Hepatocyte (in vitro differentiated cells): ENCODE measurements around the gene TMEM151A. TPM values are rescaled to one million over a fixed set of nuclear protein-coding genes. Genes with fewer than 3 reads are reported as not detected.

Experiments
- DNase-seq: peaks from one replicate; pipeline ENCODE4 v3.0.0-alpha.2; 2016; ENCODE audit warnings: low spot score
- H2AFZ ChIP-seq: fragments of 200-600 bp; sonication (generic); 2 replicates; pipeline ENCODE4 v1.6.0; 2016; ENCODE audit warnings: antibody characterized with exemption, mild to moderate bottlenecking
- H3K27ac ChIP-seq: fragments of 200-600 bp; sonication (generic); 2 replicates; pipeline ENCODE4 v1.5.1; 2016; ENCODE audit warnings: mild to moderate bottlenecking
- H3K27me3 ChIP-seq: fragments of 200-600 bp; sonication (generic); 2 replicates; pipeline ENCODE4 v1.6.1; 2016
- H3K36me3 ChIP-seq: fragments of 200-600 bp; sonication (generic); replicated peaks from 2 replicates; pipeline ENCODE4 v1.5.1; 2016; ENCODE audit warnings: low read depth; ENCODE audit not compliant: insufficient read depth
- H3K4me1 ChIP-seq: fragments of 200-600 bp; sonication (generic); 2 replicates; pipeline ENCODE4 v1.5.1; 2016; ENCODE audit warnings: mild to moderate bottlenecking, moderate library complexity; ENCODE audit not compliant: insufficient read depth
- H3K4me2 ChIP-seq: fragments of 200-600 bp; sonication (generic); 2 replicates; pipeline ENCODE4 v1.6.0; 2016
- H3K4me3 ChIP-seq: fragments of 200-600 bp; sonication (generic); 2 replicates; pipeline ENCODE4 v1.5.1; 2016; ENCODE audit warnings: mild to moderate bottlenecking
- H3K79me2 ChIP-seq: fragments of 200-600 bp; sonication (generic); 2 replicates; pipeline ENCODE4 v1.6.0; 2017; ENCODE audit warnings: mild to moderate bottlenecking
- H3K9me2 ChIP-seq: fragments of 200-600 bp; sonication (generic); replicated peaks from 2 replicates; pipeline ENCODE4 v1.6.0; 2017; ENCODE audit warnings: mild to moderate bottlenecking; ENCODE audit not compliant: insufficient read depth
- H3K9me3 ChIP-seq: fragments of 200-600 bp; sonication (generic); 2 replicates; pipeline ENCODE4 v1.5.1; 2016; ENCODE audit warnings: low read depth, mild to moderate bottlenecking
- H4K20me1 ChIP-seq: fragments of 200-600 bp; sonication (generic); 2 replicates; pipeline ENCODE4 v1.6.0; 2016; ENCODE audit warnings: mild to moderate bottlenecking; ENCODE audit not compliant: insufficient read depth, poor library complexity, severe bottlenecking
- EZH2 ChIP-seq: fragments of 200-600 bp; sonication (generic); IDR thresholded peaks from 2 replicates; pipeline ENCODE4 v1.6.1; 2016; ENCODE audit warnings: antibody characterized with exemption, mild to moderate bottlenecking, borderline replicate concordance
- EZH2phosphoT487 ChIP-seq: fragments of 200-600 bp; sonication (generic); IDR thresholded peaks from one replicate; pipeline ENCODE4 v1.6.1; 2018; ENCODE audit warnings: antibody characterized with exemption, mild to moderate bottlenecking, low read depth, moderate library complexity; ENCODE audit not compliant: unreplicated experiment, severe bottlenecking
- WGBS: methylation state at CpG from one replicate; pipeline ENCODE4 v1.1.6; 2016; ENCODE audit warnings: low lambda C conversion rate; ENCODE audit errors: missing lambda C conversion rate; 5-methylcytosine and 5-hydroxymethylcytosine counted together
- polyA plus RNA-seq: library from polyadenylated mRNA; unstranded; fragments of >200 nt; fragmentation: Nextera tagmentation; extraction: Ambion mirVana; gene quantifications from 2 replicates; pipeline ENCODE4 v1.2.1, GENCODE V29; 2016
- total RNA-seq: library from RNA; depleted of rRNA; stranded (reverse); fragments of >200 nt; gene quantifications from 2 replicates; pipeline ENCODE4 v1.2.3, GENCODE V29; 2014
- TF ChIP-seq, protein P1 (sequence below): fragments of 200-600 bp; sonication (generic); IDR thresholded peaks from 2 replicates; pipeline ENCODE4 v1.5.1; 2016; ENCODE audit warnings: antibody characterized with exemption, mild to moderate bottlenecking; ENCODE audit not compliant: poor library complexity

Gene TMEM151A
- 20.6 and 21.4 TPM in 2 replicates for total RNA-seq
- polyA plus RNA-seq: 36.4 and 48.6 TPM in 2 replicates

GRCh38 chr11:66291706-66292542, at the start of gene TMEM151A:
TMEM151A (plus strand) TSS chr11:66291894; CDS start chr11:66292014, 120 bp downstream.
- no peaks in the 10 kb centered on the region for H3K9me2 ChIP-seq
- H3K4me1 ChIP-seq: peaks cover 15% of the 10 kb centered on the region
- H3K27me3 ChIP-seq: peaks cover 30% of the 10 kb centered on the region
- H3K9me3 ChIP-seq: no peaks in the 10 kb centered on the region
- no peak within 1 kb of the TSS for H2AFZ ChIP-seq
- peak; percentile 63 for DNase-seq
- WGBS: 5% methylated on average over 56 of the region's 95 CpGs
- TF ChIP-seq EZH2phosphoT487 (peak; percentile 55), EZH2 (no peak)
- H3K36me3 ChIP-seq: no peaks in the 10 kb centered on the region
- H3K27ac ChIP-seq: peak within 1 kb of the TSS; percentile 3
- H3K79me2 ChIP-seq: peaks cover 16% of the 10 kb centered on the region
- H4K20me1 ChIP-seq: no peaks in the 10 kb centered on the region
- H3K4me3 ChIP-seq: no peak within 1 kb of the TSS
- peak within 1 kb of the TSS; percentile 92 for H3K4me2 ChIP-seq

DNA sequence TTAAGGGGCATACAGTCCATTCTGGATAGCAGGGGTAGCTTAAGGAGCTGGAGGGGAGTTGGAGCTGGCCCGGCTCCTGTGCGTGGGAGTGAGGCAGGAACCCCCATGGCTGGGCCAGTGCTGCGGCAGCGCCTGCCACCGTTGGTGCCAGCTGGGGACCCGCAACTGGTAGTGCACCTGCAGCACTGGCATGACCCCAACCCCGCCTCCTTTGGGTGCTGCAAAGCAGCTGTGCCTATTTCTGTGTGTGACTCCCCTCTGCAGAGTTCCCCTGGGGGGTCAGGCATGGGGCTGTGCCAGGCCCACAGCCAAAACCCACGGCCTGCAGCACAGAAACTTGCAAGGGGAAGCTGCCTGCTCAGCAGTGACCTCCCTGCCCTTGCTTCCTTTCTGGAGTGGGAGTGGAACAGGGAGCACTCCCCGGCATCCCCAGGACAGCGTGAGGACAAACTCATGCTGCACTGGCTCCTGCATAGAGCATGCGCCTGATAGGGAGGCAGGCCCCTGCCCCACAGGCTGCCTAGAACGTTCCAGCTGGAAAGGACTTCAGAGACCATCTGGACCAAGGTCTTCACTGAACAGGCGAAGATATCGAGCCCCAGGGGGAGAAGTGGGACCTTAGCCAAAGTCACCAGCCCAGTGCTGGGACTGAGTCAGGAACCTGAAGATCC, 49.5 kb upstream of the TMEM151A start:
- Histone ChIP-seq H3K4me2 (no peak overlapping the region), H3K36me3 (no peaks in the 10 kb centered on the region), H3K4me1 (no peaks in the 10 kb centered on the region), H2AFZ (no peak overlapping the region), H3K27me3 (no peaks in the 10 kb centered on the region), H4K20me1 (no peaks in the 10 kb centered on the region), H3K9me2 (no peaks in the 10 kb centered on the region), H3K27ac (no peak overlapping the region), H3K79me2 (no peaks in the 10 kb centered on the region), H3K4me3 (no peak overlapping the region), H3K9me3 (no peaks in the 10 kb centered on the region)
- DNase-seq: no peak
- TF ChIP-seq EZH2phosphoT487 (no peak), EZH2 (no peak)
- TF ChIP-seq, protein P1, sequence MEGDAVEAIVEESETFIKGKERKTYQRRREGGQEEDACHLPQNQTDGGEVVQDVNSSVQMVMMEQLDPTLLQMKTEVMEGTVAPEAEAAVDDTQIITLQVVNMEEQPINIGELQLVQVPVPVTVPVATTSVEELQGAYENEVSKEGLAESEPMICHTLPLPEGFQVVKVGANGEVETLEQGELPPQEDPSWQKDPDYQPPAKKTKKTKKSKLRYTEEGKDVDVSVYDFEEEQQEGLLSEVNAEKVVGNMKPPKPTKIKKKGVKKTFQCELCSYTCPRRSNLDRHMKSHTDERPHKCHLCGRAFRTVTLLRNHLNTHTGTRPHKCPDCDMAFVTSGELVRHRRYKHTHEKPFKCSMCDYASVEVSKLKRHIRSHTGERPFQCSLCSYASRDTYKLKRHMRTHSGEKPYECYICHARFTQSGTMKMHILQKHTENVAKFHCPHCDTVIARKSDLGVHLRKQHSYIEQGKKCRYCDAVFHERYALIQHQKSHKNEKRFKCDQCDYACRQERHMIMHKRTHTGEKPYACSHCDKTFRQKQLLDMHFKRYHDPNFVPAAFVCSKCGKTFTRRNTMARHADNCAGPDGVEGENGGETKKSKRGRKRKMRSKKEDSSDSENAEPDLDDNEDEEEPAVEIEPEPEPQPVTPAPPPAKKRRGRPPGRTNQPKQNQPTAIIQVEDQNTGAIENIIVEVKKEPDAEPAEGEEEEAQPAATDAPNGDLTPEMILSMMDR: no peak
- WGBS: 96% methylated on average over 14 of the region's 14 CpGs

DNA sequence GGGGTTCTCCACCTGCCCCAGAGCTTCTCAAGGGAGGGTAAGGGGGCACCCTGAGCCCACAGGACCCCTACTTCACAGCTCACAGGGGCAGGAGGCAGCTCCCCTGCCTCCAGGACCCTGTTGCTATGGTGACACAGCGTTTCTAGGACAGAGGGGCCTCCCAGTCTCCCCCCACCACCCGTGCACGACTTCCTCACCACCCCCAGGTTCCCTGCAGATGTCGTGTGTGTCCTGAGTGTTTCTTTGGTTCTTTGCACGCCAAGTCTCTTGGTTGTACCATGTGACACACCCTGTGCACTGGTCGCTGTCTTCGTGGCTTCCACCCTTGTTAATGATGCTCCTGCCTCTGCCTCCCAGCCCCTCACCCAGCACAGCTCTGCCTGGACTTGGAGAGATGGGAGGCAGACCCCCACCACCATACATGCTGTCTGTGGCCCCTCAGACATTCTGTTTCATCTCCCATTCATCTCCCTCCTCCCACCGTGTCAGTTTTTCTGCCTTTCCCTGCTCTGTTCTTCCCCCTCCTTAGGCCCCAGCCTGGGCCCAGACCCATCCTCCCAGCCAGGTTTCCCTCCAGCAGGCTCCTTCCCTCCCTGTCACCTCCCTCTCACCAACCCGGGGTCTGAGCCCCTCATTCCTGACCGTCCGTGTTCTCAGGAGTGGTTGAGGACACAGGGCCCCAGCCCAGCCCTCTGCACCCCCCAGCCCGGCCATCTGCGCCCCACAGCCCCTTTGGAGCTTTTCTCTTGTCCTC, 47.7 kb upstream of the TMEM151A start:
- no peaks in the 10 kb centered on the region for H3K4me1 ChIP-seq
- H4K20me1 ChIP-seq: no peaks in the 10 kb centered on the region
- H3K9me2 ChIP-seq: no peaks in the 10 kb centered on the region
- no peak for DNase-seq
- WGBS: 92% methylated on average over 10 of the region's 13 CpGs
- H3K27me3 ChIP-seq: no peaks in the 10 kb centered on the region
- H3K27ac ChIP-seq: no peak overlapping the region
- H2AFZ ChIP-seq: no peak overlapping the region
- no peaks in the 10 kb centered on the region for H3K79me2 ChIP-seq
- H3K9me3 ChIP-seq: no peaks in the 10 kb centered on the region
- H3K4me3 ChIP-seq: no peak overlapping the region
- H3K4me2 ChIP-seq: no peak overlapping the region
- TF ChIP-seq EZH2: no peak
- no peak for TF ChIP-seq EZH2phosphoT487
- TF ChIP-seq, protein P1: no peak
- no peaks in the 10 kb centered on the region for H3K36me3 ChIP-seq
